Calu3 (cell line): ENCODE measurements around the gene SEPHS2. TPM values are rescaled to one million over a fixed set of nuclear protein-coding genes. Genes with fewer than 3 reads are reported as not detected.

Source experiments
- BruUV-seq: library from RNA; stranded (reverse); fragments of 400-500 nt; replicated peaks from 2 replicates; lab custom pipeline; 2021; lab: Mats Ljungman, UMichigan
- CTCF ChIA-PET: fragments of 300-600 bp; sonication (Branson Sonifier 250); formaldehyde crosslinking; loops from one replicate; lab custom pipeline; 2022; ENCODE audit warnings: antibody characterized with exemption; lab: Charles Lee
- DNase-seq: peaks from one replicate; pipeline ENCODE4 v3.0.0; 2022
- H3K27ac Mint-ChIP-seq: one replicate; pipeline ENCODE4 v1.8.0; 2022; ENCODE audit warnings: mixed read lengths; ENCODE audit not compliant: unreplicated experiment
- H3K27me3 Mint-ChIP-seq: one replicate; pipeline ENCODE4 v1.8.0; 2022; ENCODE audit warnings: mixed read lengths; ENCODE audit not compliant: unreplicated experiment
- H3K36me3 Mint-ChIP-seq: one replicate; pipeline ENCODE4 v1.8.0; 2022; ENCODE audit warnings: mild to moderate bottlenecking, moderate library complexity, mixed read lengths; ENCODE audit not compliant: insufficient read depth, unreplicated experiment
- H3K4me1 Mint-ChIP-seq: one replicate; pipeline ENCODE4 v1.8.0; 2022; ENCODE audit warnings: mild to moderate bottlenecking, low read depth, mixed read lengths; ENCODE audit not compliant: unreplicated experiment
- H3K4me3 Mint-ChIP-seq: one replicate; pipeline ENCODE4 v1.8.0; 2022; ENCODE audit warnings: mild to moderate bottlenecking, low read depth, moderate library complexity, mixed read lengths; ENCODE audit not compliant: unreplicated experiment
- H3K9me3 Mint-ChIP-seq: one replicate; pipeline ENCODE4 v1.8.0; 2022; ENCODE audit warnings: low read depth, mixed read lengths; ENCODE audit not compliant: unreplicated experiment
- CTCF ChIP-seq: fragments of 200-600 bp; IDR thresholded peaks from one replicate; pipeline ENCODE4 v1.8.0; 2022; ENCODE audit warnings: antibody characterized with exemption; ENCODE audit not compliant: unreplicated experiment
- intact Hi-C: fragments of 100-400 bp; cut with micrococcal nuclease; formaldehyde crosslinking; loops from one replicate; pipeline ENCODE4 v1.10.0; 2022; ENCODE audit not compliant: unreplicated experiment
- total RNA-seq: library from RNA; stranded (reverse); gene quantifications from 2 replicates; pipeline ENCODE4 v1.2.3, GENCODE V29; 2022

The SEPHS2 gene
- total RNA-seq, 1 experiment from 2014 or later = 85.0 TPM

DNA sequence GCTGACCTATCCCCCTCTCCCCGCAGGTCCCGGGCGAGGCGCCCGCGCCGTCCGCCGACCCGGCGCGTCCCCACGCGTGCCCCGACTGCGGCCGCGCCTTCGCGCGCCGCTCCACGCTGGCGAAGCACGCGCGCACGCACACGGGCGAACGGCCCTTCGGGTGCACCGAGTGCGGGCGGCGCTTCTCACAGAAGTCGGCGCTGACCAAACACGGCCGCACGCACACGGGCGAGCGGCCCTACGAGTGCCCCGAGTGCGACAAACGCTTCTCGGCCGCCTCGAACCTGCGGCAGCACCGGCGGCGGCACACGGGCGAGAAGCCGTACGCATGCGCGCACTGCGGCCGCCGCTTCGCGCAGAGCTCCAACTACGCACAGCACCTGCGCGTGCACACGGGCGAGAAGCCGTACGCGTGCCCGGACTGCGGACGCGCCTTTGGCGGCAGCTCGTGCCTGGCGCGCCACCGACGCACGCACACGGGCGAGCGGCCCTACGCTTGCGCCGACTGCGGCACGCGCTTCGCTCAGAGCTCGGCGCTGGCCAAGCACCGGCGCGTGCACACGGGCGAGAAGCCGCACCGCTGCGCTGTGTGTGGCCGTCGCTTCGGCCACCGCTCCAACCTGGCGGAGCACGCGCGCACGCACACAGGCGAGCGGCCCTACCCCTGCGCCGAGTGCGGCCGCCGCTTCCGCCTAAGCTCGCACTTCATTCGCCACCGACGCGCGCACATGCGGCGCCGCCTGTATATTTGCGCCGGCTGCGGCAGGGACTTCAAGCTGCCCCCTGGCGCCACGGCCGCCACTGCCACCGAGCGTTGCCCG is 27.9 kb downstream of the SEPHS2 start:
- CTCF ChIA-PET = interaction anchor here (0.5 to 2.6 kb wide), 12 partner anchors 8 to 353 kb away, joined by 3 to 33 read pairs (median 6); partner anchors contain the start of genes DCTPP1 and ZNF771
- no peaks in the 10 kb centered on the region for H3K27me3 Mint-ChIP-seq
- no peak overlapping the region for H3K27ac Mint-ChIP-seq
- peaks cover 26% of the 10 kb centered on the region for H3K4me1 Mint-ChIP-seq
- peak; percentile 94 for DNase-seq
- TF ChIP-seq CTCF = peak; percentile 24
- no peaks in the 10 kb centered on the region for H3K9me3 Mint-ChIP-seq
- no TSS peak for BruUV-seq
- H3K4me3 Mint-ChIP-seq = peak overlapping the region; percentile 64
- H3K36me3 Mint-ChIP-seq = peaks cover 64% of the 10 kb centered on the region
- intact Hi-C loops = no loop called here

GRCh38 chr16:30416624-30417528 is 28.8 kb downstream of the SEPHS2 start:
- CTCF ChIA-PET = interaction anchor here (0.7 to 2.6 kb wide), 8 partner anchors 8 to 352 kb away, joined by 3 to 33 read pairs (median 6); partner anchors contain the start of gene DCTPP1

GRCh38 chr16:30416047-30416603 is 29.5 kb downstream of the SEPHS2 start:
- H3K36me3 Mint-ChIP-seq = peaks cover 71% of the 10 kb centered on the region
- no peak overlapping the region for H3K27ac Mint-ChIP-seq
- H3K9me3 Mint-ChIP-seq = no peaks in the 10 kb centered on the region
- no peak overlapping the region for H3K4me3 Mint-ChIP-seq
- no TSS peak for BruUV-seq
- peaks cover 38% of the 10 kb centered on the region for H3K4me1 Mint-ChIP-seq
- intact Hi-C loops = no loop called here
- DNase-seq = no peak
- H3K27me3 Mint-ChIP-seq = no peaks in the 10 kb centered on the region
- TF ChIP-seq CTCF = no peak
- CTCF ChIA-PET = no interaction called here

More at GRCh38 chr16:30416624-30417528, 28.8 kb downstream of the SEPHS2 start:
- Mint-ChIP-seq H3K4me3 (peak overlapping the region; percentile 64), H3K36me3 (peaks cover 69% of the 10 kb centered on the region), H3K27ac (no peak overlapping the region), H3K4me1 (peaks cover 34% of the 10 kb centered on the region), H3K27me3 (no peaks in the 10 kb centered on the region), H3K9me3 (no peaks in the 10 kb centered on the region)
- no peak for DNase-seq
- intact Hi-C loops = no loop called here
- no peak for TF ChIP-seq CTCF
- no TSS peak for BruUV-seq

- no peak for DNase-seq
- TF ChIP-seq CTCF = no peak
- intact Hi-C loops = no loop called here
- CTCF ChIA-PET = interaction anchor here (0.7 kb wide), 1 partner anchor 9 kb away, joined by 3 read pairs; no protein-coding TSS in a partner anchor
- H3K9me3 Mint-ChIP-seq = no peaks in the 10 kb centered on the region
- H3K4me1 Mint-ChIP-seq = peaks cover 53% of the 10 kb centered on the region
- no TSS peak for BruUV-seq
- H3K36me3 Mint-ChIP-seq = peaks cover 71% of the 10 kb centered on the region
- H3K27me3 Mint-ChIP-seq = no peaks in the 10 kb centered on the region
- peak overlapping the region; percentile 15 for H3K4me3 Mint-ChIP-seq
- H3K27ac Mint-ChIP-seq = peak overlapping the region; percentile 40
Observed at GRCh38 chr16:30414159-30414558, 31.5 kb downstream of the SEPHS2 start.
